HL-60 (cell line): ENCODE measurements around the gene LIPH.
"Not testable (repeated sequence)": the region's sequence is repeated elsewhere in the genome, so short reads cannot be mapped to it uniquely, and the experiment has no call there.

ENCODE experiments used
- DNase-seq, 2 experiments: peaks; one replicate each; pipeline ENCODE4 v3.0.0-alpha.2; 2010 to 2020; ENCODE audit warnings: low read depth in 1 of 2, low spot score in 1 of 2
- H3K27ac ChIP-seq: fragments of 250-450 bp; sonication (Bioruptor Pico); replicated peaks from 2 replicates; pipeline ENCODE4 v1.5.1; 2020; ENCODE audit warnings: mild to moderate bottlenecking, moderate library complexity
- H3K27me3 ChIP-seq: fragments of 250-450 bp; sonication (Bioruptor Pico); 2 replicates; pipeline ENCODE4 v1.5.1; 2021; ENCODE audit warnings: mild to moderate bottlenecking, moderate library complexity; ENCODE audit not compliant: insufficient read depth, poor library complexity, severe bottlenecking
- H3K4me3 ChIP-seq: replicated peaks from 2 replicates; pipeline ENCODE4 v1.5.1; 2011; ENCODE audit warnings: mild to moderate bottlenecking, control low read depth, low read length; ENCODE audit not compliant: insufficient read depth
- CTCF ChIP-seq: IDR thresholded peaks from one replicate; pipeline ENCODE4 v1.5.1; 2011; ENCODE audit warnings: low read length, control low read depth, inconsistent platforms; ENCODE audit not compliant: insufficient read depth
- GABPA ChIP-seq: IDR thresholded peaks from 2 replicates; pipeline ENCODE4 v1.6.1; 2012; ENCODE audit warnings: low read depth
- POLR2AphosphoS5 ChIP-seq: IDR thresholded peaks from 2 replicates; pipeline ENCODE4 v1.6.1; 2012; ENCODE audit warnings: low read depth
- SPI1 ChIP-seq: IDR thresholded peaks from 2 replicates; pipeline ENCODE4 v1.6.1; 2012; ENCODE audit warnings: low read depth, mild to moderate bottlenecking, borderline replicate concordance
- TF ChIP-seq, protein P1 (sequence below): IDR thresholded peaks from 2 replicates; pipeline ENCODE4 v1.6.1; 2012; ENCODE audit warnings: low read depth; ENCODE audit not compliant: insufficient replicate concordance

Gene LIPH

GRCh38 chr3:185469542-185469941 lies 82.8 kb downstream of the LIPH start:
- no peaks in the 10 kb centered on the region for H3K27me3 ChIP-seq
- H3K27ac ChIP-seq = no peak overlapping the region
- TF ChIP-seq CTCF (no peak), SPI1 (no peak), GABPA (no peak), POLR2AphosphoS5 (no peak)
- TF ChIP-seq, protein P1, sequence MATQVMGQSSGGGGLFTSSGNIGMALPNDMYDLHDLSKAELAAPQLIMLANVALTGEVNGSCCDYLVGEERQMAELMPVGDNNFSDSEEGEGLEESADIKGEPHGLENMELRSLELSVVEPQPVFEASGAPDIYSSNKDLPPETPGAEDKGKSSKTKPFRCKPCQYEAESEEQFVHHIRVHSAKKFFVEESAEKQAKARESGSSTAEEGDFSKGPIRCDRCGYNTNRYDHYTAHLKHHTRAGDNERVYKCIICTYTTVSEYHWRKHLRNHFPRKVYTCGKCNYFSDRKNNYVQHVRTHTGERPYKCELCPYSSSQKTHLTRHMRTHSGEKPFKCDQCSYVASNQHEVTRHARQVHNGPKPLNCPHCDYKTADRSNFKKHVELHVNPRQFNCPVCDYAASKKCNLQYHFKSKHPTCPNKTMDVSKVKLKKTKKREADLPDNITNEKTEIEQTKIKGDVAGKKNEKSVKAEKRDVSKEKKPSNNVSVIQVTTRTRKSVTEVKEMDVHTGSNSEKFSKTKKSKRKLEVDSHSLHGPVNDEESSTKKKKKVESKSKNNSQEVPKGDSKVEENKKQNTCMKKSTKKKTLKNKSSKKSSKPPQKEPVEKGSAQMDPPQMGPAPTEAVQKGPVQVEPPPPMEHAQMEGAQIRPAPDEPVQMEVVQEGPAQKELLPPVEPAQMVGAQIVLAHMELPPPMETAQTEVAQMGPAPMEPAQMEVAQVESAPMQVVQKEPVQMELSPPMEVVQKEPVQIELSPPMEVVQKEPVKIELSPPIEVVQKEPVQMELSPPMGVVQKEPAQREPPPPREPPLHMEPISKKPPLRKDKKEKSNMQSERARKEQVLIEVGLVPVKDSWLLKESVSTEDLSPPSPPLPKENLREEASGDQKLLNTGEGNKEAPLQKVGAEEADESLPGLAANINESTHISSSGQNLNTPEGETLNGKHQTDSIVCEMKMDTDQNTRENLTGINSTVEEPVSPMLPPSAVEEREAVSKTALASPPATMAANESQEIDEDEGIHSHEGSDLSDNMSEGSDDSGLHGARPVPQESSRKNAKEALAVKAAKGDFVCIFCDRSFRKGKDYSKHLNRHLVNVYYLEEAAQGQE = no peak
- no peak for DNase-seq
- H3K4me3 ChIP-seq = no peak overlapping the region

GRCh38 chr3:185466123-185466522 lies 86.3 kb downstream of the LIPH start:
- not testable (repeated sequence) for H3K4me3 ChIP-seq, H3K27ac ChIP-seq, DNase-seq, H3K27me3 ChIP-seq

DNA sequence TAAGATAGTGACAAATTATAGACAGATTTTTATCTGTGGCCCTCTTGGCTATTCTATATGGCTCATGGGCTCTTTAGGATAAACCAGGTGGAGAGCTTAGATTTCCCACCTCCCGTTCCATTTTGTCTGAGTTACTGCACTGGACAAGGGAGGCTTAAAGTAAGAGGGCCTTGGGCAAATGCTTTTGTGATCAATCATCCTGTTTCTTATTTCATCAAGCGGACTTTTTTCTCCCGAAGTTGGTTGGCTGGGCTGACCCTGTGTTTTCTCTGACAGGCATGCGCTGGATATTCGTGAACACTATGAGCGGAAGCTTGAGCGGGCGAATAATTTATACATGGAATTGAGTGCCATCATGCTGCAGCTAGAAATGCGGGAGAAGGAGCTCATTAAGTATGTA lies 86.9 kb downstream of the LIPH start:
- TF ChIP-seq POLR2AphosphoS5 (no peak), GABPA (no peak), CTCF (no peak), SPI1 (no peak)
- TF ChIP-seq, protein P1 = no peak
- H3K27ac ChIP-seq = no peak overlapping the region
- H3K4me3 ChIP-seq = no peak overlapping the region
- H3K27me3 ChIP-seq = no peaks in the 10 kb centered on the region
- DNase-seq = no peak

GRCh38 chr3:185460719-185461350 lies 91.6 kb downstream of the LIPH start:
- TF ChIP-seq POLR2AphosphoS5 (no peak), SPI1 (no peak), GABPA (no peak), CTCF (no peak)
- TF ChIP-seq, protein P1 = no peak
- Histone ChIP-seq H3K27ac (no peak overlapping the region), H3K4me3 (no peak overlapping the region), H3K27me3 (no peaks in the 10 kb centered on the region)
- no peak for DNase-seq
